ENCODE data around the gene GGT7.

GGT7 gene

GRCh38 chr20:34798328-34798727 is 74.3 kb downstream of the GGT7 start:
- H3K79me2 ChIP-seq (ENCODE audit: insufficient read depth, low read length) = peaks cover 58% of the 10 kb centered on the region

GRCh38 chr20:34797012-34797995 is 75.4 kb downstream of the GGT7 start:
- Histone ChIP-seq H3K79me2 (ENCODE audit: insufficient read depth, low read length) (peaks cover 63% of the 10 kb centered on the region), H3K9ac (ENCODE audit: low read length) (no peak overlapping the region), H2AFZ (ENCODE audit: low read depth, low read length, severe bottlenecking) (no peak overlapping the region)

More at GRCh38 chr20:34798328-34798727, 74.3 kb downstream of the GGT7 start:
- H3K36me3 ChIP-seq (ENCODE audit: low read length) = no peaks in the 10 kb centered on the region
- H3K9me2 ChIP-seq (replicated peaks; ENCODE audit: insufficient read depth, low read length) = no peaks in the 10 kb centered on the region
- H3K27ac ChIP-seq (ENCODE audit: low read depth, low read length) = no peak overlapping the region
- no peak for TF ChIP-seq EZH2phosphoT487 (conservative IDR thresholded peaks at IDR 0.05; ENCODE audit: low read length)
- H3F3A ChIP-seq (ENCODE audit: insufficient read depth) = no peaks in the 10 kb centered on the region
- H3K9ac ChIP-seq (ENCODE audit: low read length) = no peak overlapping the region
- no peaks in the 10 kb centered on the region for H3K9me3 ChIP-seq (ENCODE audit: insufficient read depth, low read length)
- H4K20me1 ChIP-seq (ENCODE audit: low read depth, low read length) = no peaks in the 10 kb centered on the region
- no peak overlapping the region for H3K4me3 ChIP-seq (ENCODE audit: insufficient read depth, low read length, poor library complexity, severe bottlenecking)
- H3K27me3 ChIP-seq (ENCODE audit: low read length) = no peaks in the 10 kb centered on the region
- H3K4me2 ChIP-seq (ENCODE audit: low read depth, low read length, poor library complexity, severe bottlenecking) = no peak overlapping the region
- no peak overlapping the region for H2AFZ ChIP-seq (ENCODE audit: low read depth, low read length, severe bottlenecking)

More at GRCh38 chr20:34797012-34797995, 75.4 kb downstream of the GGT7 start:
- Histone ChIP-seq H4K20me1 (ENCODE audit: low read depth, low read length) (no peaks in the 10 kb centered on the region), H3K4me2 (ENCODE audit: low read depth, low read length, poor library complexity, severe bottlenecking) (no peak overlapping the region), H3K4me3 (ENCODE audit: insufficient read depth, low read length, poor library complexity, severe bottlenecking) (no peak overlapping the region), H3F3A (ENCODE audit: insufficient read depth) (no peaks in the 10 kb centered on the region), H3K27me3 (ENCODE audit: low read length) (no peaks in the 10 kb centered on the region), H3K36me3 (ENCODE audit: low read length) (no peaks in the 10 kb centered on the region), H3K27ac (ENCODE audit: low read depth, low read length) (no peak overlapping the region), H3K9me3 (ENCODE audit: insufficient read depth, low read length) (no peaks in the 10 kb centered on the region), H3K9me2 (replicated peaks; ENCODE audit: insufficient read depth, low read length) (no peaks in the 10 kb centered on the region)
- TF ChIP-seq CTCF (IDR thresholded peaks at IDR 0.05; ENCODE audit: insufficient read depth, low read length, poor library complexity, severe bottlenecking) (no peak), EZH2phosphoT487 (conservative IDR thresholded peaks at IDR 0.05; ENCODE audit: low read length) (no peak)
